ENCODE results near the gene UCP2. TPM values are rescaled to one million over a fixed set of nuclear protein-coding genes. Genes with fewer than 3 reads are reported as not detected.

Gene UCP2
- total and polyA plus RNA-seq, 9 of the 15 experiments (the other 6 are each of a cell fraction or from before 2014, with no cell fraction given), result 19.2 to 216 (median 87.9) TPM

DNA sequence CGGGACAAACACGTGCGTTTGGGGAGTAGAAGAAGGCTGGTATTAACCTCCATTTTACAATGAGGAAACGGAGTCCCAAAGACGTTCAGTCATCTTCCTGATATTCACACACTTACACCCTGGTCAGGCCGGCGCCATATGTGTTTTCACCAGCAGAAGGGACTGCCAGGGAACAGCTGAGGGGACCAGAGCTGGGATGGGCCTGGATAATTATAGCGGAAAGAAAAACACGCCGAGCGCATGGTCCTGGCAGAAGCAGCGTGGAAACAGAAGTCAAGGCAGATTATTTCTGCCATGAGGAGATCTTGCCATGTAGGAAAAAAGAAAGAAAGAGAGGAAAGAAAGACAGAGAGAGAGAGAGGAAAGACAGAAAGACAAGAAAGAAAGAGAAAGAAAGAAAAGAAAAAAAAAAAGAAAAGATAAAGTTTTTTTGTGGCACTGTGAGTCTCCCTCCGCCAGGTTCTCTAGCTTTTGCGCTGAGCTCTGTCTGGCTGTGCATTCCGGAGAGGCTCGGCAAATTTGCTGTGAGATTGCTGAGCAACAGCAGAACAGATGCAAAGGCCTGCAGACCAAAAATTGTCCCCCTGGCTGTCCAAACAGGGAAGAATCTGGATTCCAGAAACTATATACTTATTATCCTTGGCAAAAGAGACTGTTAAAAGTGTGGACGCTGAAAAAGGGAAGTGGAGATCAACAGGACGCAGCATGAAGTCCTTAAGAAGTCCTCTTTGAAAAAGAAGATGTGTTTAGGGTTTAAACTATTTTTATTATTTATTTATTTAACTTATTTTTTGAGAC lies 1.3 kb upstream of the UCP2 start (continued):
- peak; percentile 86; the same call in 1 of the 2 replicates for TF ChIP-seq ARID3B (CRISPR knock-in tag; IDR thresholded peaks at IDR 0.05; ENCODE audit: borderline replicate concordance)
- TF ChIP-seq AFF1 (IDR thresholded peaks at IDR 0.05; ENCODE audit: low read depth in 1 of 2, partially characterized antibody in 2 of 2), result no peak
- no peak for TF ChIP-seq PPARD (CRISPR knock-in tag; IDR thresholded peaks at IDR 0.05)
- no peak for TF ChIP-seq FOXA1 (IDR thresholded peaks at IDR 0.05; ENCODE audit: borderline replicate concordance)
- TF ChIP-seq HMGN3 (IDR thresholded peaks at IDR 0.05; ENCODE audit: borderline replicate concordance, extremely low read depth, insufficient read length, low read depth, low read length), result no peak
- TF ChIP-seq NFRKB (IDR thresholded peaks at IDR 0.05; ENCODE audit: low read depth), result peak; percentile 96; the same call in 1 of the 2 replicates
- TF ChIP-seq PCBP1 (IDR thresholded peaks at IDR 0.05; ENCODE audit: low read depth, low read length, poor library complexity, severe bottlenecking), result no peak
- TF ChIP-seq ZNF24 (IDR thresholded peaks at IDR 0.05), result no peak
- TF ChIP-seq ZNF449 (CRISPR knock-in tag; IDR thresholded peaks at IDR 0.05), result peak; percentile 2; the same call in 1 of the 2 replicates
- TF ChIP-seq ZC3H11A (IDR thresholded peaks at IDR 0.05; ENCODE audit: low read depth, low read length), result no peak
- TF ChIP-seq PRPF4 (IDR thresholded peaks at IDR 0.05; ENCODE audit: insufficient read depth, low read depth, low read length, poor library complexity, severe bottlenecking), result no peak
- TF ChIP-seq, protein P1, sequence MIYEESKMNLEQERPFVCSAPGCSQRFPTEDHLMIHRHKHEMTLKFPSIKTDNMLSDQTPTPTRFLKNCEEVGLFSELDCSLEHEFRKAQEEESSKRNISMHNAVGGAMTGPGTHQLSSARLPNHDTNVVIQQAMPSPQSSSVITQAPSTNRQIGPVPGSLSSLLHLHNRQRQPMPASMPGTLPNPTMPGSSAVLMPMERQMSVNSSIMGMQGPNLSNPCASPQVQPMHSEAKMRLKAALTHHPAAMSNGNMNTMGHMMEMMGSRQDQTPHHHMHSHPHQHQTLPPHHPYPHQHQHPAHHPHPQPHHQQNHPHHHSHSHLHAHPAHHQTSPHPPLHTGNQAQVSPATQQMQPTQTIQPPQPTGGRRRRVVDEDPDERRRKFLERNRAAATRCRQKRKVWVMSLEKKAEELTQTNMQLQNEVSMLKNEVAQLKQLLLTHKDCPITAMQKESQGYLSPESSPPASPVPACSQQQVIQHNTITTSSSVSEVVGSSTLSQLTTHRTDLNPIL (CRISPR knock-in tag; IDR thresholded peaks at IDR 0.05), result no peak
- TF ChIP-seq ZNF197 (CRISPR knock-in tag; IDR thresholded peaks at IDR 0.05; ENCODE audit: low read depth), result no peak
- TF ChIP-seq ZNF347 (CRISPR knock-in tag; IDR thresholded peaks at IDR 0.05; ENCODE audit: low read depth), result no peak
- TF ChIP-seq L3MBTL2 (IDR thresholded peaks at IDR 0.05), result peak; percentile 85; the same call in 1 of the 2 replicates

Data from K562 (cell line).